Gastroesophageal sphincter (tissue), 4 donors: Measurements from ENCODE around the gene PREP. TPM values are rescaled to one million over a fixed set of nuclear protein-coding genes. Genes with fewer than 3 reads are reported as not detected.

Experiments
- ATAC-seq: fragments of 150-250 bp; one replicate; pipeline ENCODE4 v1.9.1; 2016; ENCODE audit warnings: mild to moderate bottlenecking, moderate library complexity
- H3K27ac ChIP-seq, 4 donors: fragments of 200-600 bp; sonication (generic) in 3 of 4; 1 replicate in 3 of 4; 2 replicates in 1 of 4; pipeline ENCODE4 v1.5.1; 2016 to 2019
- H3K27me3 ChIP-seq: fragments of 200-600 bp; sonication (generic); one replicate; pipeline ENCODE4 v1.5.1; 2019
- H3K36me3 ChIP-seq, 2 donors: fragments of 200-600 bp; sonication (generic); one replicate each; pipeline ENCODE4 v1.5.1; 2019; ENCODE audit warnings: control low read depth in 1 of 2
- H3K4me1 ChIP-seq, 3 donors: fragments of 200-600 bp; sonication (generic); 1 replicate in 2 of 3; 2 replicates in 1 of 3; pipeline ENCODE4 v1.5.1; 2016 to 2019; ENCODE audit warnings: control low read depth in 2 of 3
- H3K4me3 ChIP-seq, 2 donors: fragments of 200-600 bp; sonication (generic); one replicate each; pipeline ENCODE4 v1.5.1; 2019; ENCODE audit warnings: mild to moderate bottlenecking in 1 of 2, moderate library complexity in 1 of 2
- H3K9me3 ChIP-seq, 3 donors: fragments of 200-600 bp; sonication (generic); one replicate each; pipeline ENCODE4 v1.5.1; 2017 to 2019; ENCODE audit warnings: control low read depth in 2 of 3
- EP300 ChIP-seq: sonication (generic); formaldehyde crosslinking; IDR thresholded peaks from one replicate; pipeline ENCODE4 v1.6.1; 2017; ENCODE audit warnings: antibody characterized with exemption, mild to moderate bottlenecking
- POLR2A ChIP-seq, 2 donors: fragments of 450-650 bp; IDR thresholded peaks; one replicate each; pipeline ENCODE4 v1.6.1; 2017; ENCODE audit warnings: antibody characterized with exemption in 2 of 2, mild to moderate bottlenecking in 2 of 2, moderate library complexity in 1 of 2
- POLR2AphosphoS5 ChIP-seq: sonication (generic); formaldehyde crosslinking; IDR thresholded peaks from one replicate; pipeline ENCODE4 v1.6.1; 2017; ENCODE audit warnings: antibody characterized with exemption
- WGBS, 2 donors: methylation state at CpG; one replicate each; pipeline ENCODE4 v1.1.5; 2018; ENCODE audit warnings: low coverage in 1 of 2; 5-methylcytosine and 5-hydroxymethylcytosine counted together
- total RNA-seq, 4 donors: library from RNA; depleted of rRNA; stranded (reverse); fragments of >200 nt; gene quantifications; one replicate each; pipeline ENCODE4 v1.1.0, GENCODE V29; 2016
- TF ChIP-seq, protein P1 (sequence below), 4 experiments: fragments of 200-600 bp in 2 of 4; fragments of 450-650 bp in 2 of 4; sonication (generic) in 1 of 4; IDR thresholded peaks; one replicate each; pipeline ENCODE4 v1.5.1; 2017 to 2019; ENCODE audit warnings: antibody characterized with exemption in 4 of 4, mild to moderate bottlenecking in 2 of 4, moderate library complexity in 2 of 4

Gene PREP
- total RNA-seq, 4 donors from 2014 or later: 13.9 to 19.8 (median 17.4) TPM

DNA sequence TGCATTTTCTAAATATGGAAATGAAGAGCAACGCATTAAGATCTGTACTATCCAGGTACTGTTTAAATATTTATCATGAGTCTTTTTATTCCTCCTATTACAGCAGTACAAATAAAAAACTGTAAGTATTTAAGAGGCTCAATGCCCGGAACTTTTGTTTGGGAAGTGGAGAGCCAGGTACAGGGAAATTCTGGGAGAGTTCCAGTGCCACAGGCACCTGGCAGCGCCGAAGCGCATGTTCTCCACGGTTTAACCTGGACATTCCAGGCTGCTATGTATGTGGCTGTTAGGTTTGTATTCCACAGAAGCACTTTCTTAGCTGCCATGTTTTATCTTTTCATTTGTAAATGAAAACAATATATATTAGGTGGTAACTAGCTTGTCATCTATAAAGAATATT, 81.7 kb downstream of the PREP start:
- peaks cover 0 to 56% of the 10 kb centered on the region in 2 donors for H3K36me3 ChIP-seq
- no peaks in the 10 kb centered on the region for H3K27me3 ChIP-seq
- no peak for ATAC-seq
- H3K4me3 ChIP-seq: no peak overlapping the region
- no peaks in the 10 kb centered on the region for H3K9me3 ChIP-seq
- TF ChIP-seq, protein P1, sequence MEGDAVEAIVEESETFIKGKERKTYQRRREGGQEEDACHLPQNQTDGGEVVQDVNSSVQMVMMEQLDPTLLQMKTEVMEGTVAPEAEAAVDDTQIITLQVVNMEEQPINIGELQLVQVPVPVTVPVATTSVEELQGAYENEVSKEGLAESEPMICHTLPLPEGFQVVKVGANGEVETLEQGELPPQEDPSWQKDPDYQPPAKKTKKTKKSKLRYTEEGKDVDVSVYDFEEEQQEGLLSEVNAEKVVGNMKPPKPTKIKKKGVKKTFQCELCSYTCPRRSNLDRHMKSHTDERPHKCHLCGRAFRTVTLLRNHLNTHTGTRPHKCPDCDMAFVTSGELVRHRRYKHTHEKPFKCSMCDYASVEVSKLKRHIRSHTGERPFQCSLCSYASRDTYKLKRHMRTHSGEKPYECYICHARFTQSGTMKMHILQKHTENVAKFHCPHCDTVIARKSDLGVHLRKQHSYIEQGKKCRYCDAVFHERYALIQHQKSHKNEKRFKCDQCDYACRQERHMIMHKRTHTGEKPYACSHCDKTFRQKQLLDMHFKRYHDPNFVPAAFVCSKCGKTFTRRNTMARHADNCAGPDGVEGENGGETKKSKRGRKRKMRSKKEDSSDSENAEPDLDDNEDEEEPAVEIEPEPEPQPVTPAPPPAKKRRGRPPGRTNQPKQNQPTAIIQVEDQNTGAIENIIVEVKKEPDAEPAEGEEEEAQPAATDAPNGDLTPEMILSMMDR (IDR thresholded peaks at IDR 0.05): no peak
- TF ChIP-seq POLR2AphosphoS5 (no peak), EP300 (no peak), POLR2A (IDR thresholded peaks at IDR 0.05) (no peak)
- WGBS, 2 donors: 82 to 94% methylated on average over 5 to 6 of the region's 6 CpGs
- H3K27ac ChIP-seq: no peak overlapping the region
- peaks cover 0 to 2% (median 0%) of the 10 kb centered on the region in 3 donors for H3K4me1 ChIP-seq

DNA sequence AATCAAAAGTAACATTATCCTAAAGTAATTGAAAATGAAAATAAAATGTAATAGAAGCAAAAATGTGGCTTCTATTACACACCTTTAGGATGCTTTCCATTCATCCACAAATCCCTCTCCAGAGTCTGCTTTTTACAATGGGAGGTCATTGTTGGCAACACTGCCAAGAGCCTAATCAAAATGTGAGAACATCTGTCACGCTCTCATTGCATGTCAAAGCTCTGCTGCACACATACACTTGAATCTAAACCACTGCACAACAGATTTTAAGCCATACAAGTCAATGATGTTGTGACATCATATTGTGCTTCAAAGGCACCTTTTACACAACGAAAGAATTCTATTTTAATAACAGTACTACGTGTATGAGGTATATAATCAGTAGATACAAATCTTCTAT, 82.1 kb downstream of the PREP start:
- Histone ChIP-seq H3K4me1 (no peaks in the 10 kb centered on the region), H3K27me3 (no peaks in the 10 kb centered on the region), H3K27ac (no peak overlapping the region), H3K36me3 (peaks cover 0 to 59% of the 10 kb centered on the region in 2 donors), H3K9me3 (no peaks in the 10 kb centered on the region), H3K4me3 (no peak overlapping the region)
- ATAC-seq: no peak
- TF ChIP-seq POLR2AphosphoS5 (no peak), POLR2A (IDR thresholded peaks at IDR 0.05) (no peak), EP300 (no peak)
- TF ChIP-seq, protein P1 (IDR thresholded peaks at IDR 0.05): no peak
- WGBS, 2 donors: 92 to 96% methylated on average over 3 of the region's 3 CpGs

DNA sequence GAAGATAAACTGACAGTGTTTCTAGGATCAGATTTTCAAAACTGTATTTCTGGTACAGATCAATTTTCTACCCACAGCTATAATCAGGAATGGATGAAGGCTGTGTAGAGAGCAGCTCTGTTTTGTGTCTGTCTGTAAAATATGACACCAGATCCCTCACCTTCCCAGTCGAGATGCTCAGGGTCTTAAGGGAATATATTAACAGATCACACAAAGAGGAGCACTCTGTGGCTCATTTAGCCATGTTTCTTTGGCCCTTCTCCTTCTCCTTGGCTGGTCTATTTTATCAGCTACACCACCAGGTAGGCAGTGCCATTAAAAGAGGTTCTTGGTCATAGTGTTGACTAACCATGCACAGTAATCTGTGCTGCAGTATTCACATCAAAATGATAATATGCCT, 82.6 kb downstream of the PREP start:
- Histone ChIP-seq H3K27ac (no peak overlapping the region), H3K9me3 (no peaks in the 10 kb centered on the region), H3K36me3 (peaks cover 0 to 59% of the 10 kb centered on the region in 2 donors), H3K4me1 (no peaks in the 10 kb centered on the region), H3K27me3 (no peaks in the 10 kb centered on the region), H3K4me3 (no peak overlapping the region)
- WGBS, 2 donors: 57 to 71% methylated on average over 1 of the region's 1 CpG
- ATAC-seq: no peak
- no peak for TF ChIP-seq POLR2AphosphoS5
- no peak for TF ChIP-seq POLR2A (IDR thresholded peaks at IDR 0.05)
- TF ChIP-seq, protein P1 (IDR thresholded peaks at IDR 0.05): no peak
- TF ChIP-seq EP300: no peak

DNA sequence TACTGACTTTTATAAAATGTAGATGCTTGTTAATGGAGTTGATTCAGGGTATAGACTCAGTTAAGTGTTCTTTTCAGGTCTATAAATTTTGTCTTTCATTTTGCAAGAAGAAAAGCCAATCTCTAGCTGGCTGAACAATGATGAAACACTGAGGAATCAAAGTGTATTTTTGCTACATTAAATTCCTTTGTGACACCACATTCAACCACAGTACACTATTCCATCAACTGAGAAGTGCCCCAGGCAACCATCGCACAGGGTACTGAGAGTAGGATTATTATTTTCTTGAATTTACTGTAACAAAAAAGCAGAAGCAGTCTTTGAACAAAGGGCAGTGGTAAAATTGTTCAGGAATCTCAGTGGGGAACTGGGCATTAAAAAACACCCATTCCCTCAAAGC, 83.6 kb downstream of the PREP start:
- Histone ChIP-seq H3K9me3 (no peaks in the 10 kb centered on the region), H3K27me3 (no peaks in the 10 kb centered on the region), H3K36me3 (peaks cover 0 to 58% of the 10 kb centered on the region in 2 donors), H3K4me3 (no peak overlapping the region), H3K4me1 (no peaks in the 10 kb centered on the region), H3K27ac (no peak overlapping the region)
- no peak for TF ChIP-seq EP300
- TF ChIP-seq POLR2A (IDR thresholded peaks at IDR 0.05): no peak
- TF ChIP-seq, protein P1 (IDR thresholded peaks at IDR 0.05): no peak
- no peak for TF ChIP-seq POLR2AphosphoS5
- no peak for ATAC-seq
- WGBS, 2 donors: 92 to 100% methylated on average over 1 of the region's 1 CpG

DNA sequence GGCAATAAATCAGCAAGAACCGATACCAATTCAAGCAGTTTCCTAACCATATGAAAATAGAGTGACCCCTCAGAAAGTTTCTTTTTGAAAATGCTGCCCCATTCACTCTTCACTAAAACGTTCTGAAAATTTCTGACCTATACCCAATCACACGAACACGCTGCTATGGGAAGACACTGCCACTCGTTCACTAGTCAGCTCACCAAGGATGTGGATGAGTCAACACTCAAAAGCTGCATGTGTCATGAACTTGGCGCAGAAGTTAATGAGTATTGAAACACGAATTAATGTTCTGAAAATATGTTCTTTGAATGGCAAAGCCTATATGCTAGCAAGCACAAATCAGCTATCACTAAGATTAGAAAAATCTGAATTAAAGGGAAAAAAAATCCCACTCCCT, 84.2 kb downstream of the PREP start:
- ATAC-seq: no peak
- no peak for TF ChIP-seq POLR2A (IDR thresholded peaks at IDR 0.05)
- TF ChIP-seq EP300: no peak
- TF ChIP-seq POLR2AphosphoS5: no peak
- TF ChIP-seq, protein P1 (IDR thresholded peaks at IDR 0.05): no peak
- H3K9me3 ChIP-seq: no peaks in the 10 kb centered on the region
- H3K27me3 ChIP-seq: no peaks in the 10 kb centered on the region
- WGBS, 2 donors: 76 to 87% methylated on average over 6 to 7 of the region's 7 CpGs
- no peak overlapping the region for H3K27ac ChIP-seq
- no peaks in the 10 kb centered on the region for H3K4me1 ChIP-seq
- no peak overlapping the region for H3K4me3 ChIP-seq
- H3K36me3 ChIP-seq: peaks cover 0 to 51% of the 10 kb centered on the region in 2 donors
